Activated CD8-positive, alpha-beta memory T cell treated with anti-CD3 and anti-CD28 coated beads for 48 hours (primary cell): ENCODE measurements around the gene CFB.

Source experiments
- DNase-seq, 3 experiments: peaks; one replicate each; pipeline ENCODE4 v3.0.0-alpha.2; 2020; ENCODE audit warnings: low read depth in 2 of 3, low spot score in 2 of 3

Gene CFB

GRCh38 chr6:31948306-31948705 is 2.4 kb downstream of the CFB start:
- DNase-seq = no peak

DNA sequence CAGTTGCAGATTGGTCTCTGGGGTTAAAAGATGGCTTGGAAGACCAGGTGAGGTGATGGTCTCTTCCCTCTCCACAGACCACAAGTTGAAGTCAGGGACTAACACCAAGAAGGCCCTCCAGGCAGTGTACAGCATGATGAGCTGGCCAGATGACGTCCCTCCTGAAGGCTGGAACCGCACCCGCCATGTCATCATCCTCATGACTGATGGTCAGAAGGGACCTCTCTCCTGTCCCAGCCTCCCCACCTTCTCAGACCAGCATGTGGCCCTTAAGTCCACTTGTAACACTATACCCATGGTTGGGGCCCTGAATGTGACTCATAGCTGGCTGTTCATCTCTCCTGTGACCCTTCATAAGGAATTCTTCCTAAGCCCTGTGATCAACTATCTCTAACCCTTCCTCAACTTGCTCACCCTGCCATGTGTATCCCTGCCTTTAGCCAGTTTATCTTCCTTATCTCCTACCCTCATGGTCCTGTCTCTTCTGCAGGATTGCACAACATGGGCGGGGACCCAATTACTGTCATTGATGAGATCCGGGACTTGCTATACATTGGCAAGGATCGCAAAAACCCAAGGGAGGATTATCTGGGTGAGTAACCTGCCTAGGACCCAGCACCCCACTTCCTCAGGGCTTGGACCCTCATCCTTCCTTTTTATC is 3.0 kb downstream of the CFB start:
- no peak for DNase-seq

DNA sequence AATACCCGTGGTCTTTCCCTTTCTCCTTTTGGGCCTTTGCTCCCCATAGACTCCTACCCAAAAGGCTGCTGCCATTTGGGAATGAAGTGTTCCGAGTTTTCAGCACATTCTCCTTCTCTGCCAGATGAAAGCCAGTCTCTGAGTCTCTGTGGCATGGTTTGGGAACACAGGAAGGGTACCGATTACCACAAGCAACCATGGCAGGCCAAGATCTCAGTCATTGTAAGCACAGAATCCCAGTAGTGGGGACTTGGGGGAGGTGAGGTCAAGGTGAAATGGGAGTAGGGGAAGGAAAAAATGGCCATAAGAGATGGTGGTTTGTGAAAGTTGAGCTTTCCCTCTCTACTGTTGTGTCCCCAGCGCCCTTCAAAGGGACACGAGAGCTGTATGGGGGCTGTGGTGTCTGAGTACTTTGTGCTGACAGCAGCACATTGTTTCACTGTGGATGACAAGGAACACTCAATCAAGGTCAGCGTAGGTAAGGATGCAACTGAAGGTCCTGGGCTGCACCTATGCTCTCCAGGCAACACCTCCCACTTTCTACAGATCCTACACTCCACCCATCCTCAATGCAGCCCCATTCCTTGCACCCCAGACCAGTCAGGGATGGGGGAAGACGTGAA is 4.1 kb downstream of the CFB start:
- DNase-seq = no peak

GRCh38 chr6:31952140-31952805 is 6.4 kb downstream of the CFB start:
- no peak for DNase-seq

- DNase-seq = no peak
Observed at GRCh38 chr6:31952890-31953289, 7.0 kb downstream of the CFB start.

- no peak for DNase-seq
Observed at GRCh38 chr6:31954511-31954910, 8.6 kb downstream of the CFB start.

- DNase-seq = no peak
Observed at GRCh38 chr6:31956796-31957195, 10.9 kb downstream of the CFB start.

- DNase-seq = no peak
Observed at GRCh38 chr6:31958412-31958740, 12.5 kb downstream of the CFB start.

DNA sequence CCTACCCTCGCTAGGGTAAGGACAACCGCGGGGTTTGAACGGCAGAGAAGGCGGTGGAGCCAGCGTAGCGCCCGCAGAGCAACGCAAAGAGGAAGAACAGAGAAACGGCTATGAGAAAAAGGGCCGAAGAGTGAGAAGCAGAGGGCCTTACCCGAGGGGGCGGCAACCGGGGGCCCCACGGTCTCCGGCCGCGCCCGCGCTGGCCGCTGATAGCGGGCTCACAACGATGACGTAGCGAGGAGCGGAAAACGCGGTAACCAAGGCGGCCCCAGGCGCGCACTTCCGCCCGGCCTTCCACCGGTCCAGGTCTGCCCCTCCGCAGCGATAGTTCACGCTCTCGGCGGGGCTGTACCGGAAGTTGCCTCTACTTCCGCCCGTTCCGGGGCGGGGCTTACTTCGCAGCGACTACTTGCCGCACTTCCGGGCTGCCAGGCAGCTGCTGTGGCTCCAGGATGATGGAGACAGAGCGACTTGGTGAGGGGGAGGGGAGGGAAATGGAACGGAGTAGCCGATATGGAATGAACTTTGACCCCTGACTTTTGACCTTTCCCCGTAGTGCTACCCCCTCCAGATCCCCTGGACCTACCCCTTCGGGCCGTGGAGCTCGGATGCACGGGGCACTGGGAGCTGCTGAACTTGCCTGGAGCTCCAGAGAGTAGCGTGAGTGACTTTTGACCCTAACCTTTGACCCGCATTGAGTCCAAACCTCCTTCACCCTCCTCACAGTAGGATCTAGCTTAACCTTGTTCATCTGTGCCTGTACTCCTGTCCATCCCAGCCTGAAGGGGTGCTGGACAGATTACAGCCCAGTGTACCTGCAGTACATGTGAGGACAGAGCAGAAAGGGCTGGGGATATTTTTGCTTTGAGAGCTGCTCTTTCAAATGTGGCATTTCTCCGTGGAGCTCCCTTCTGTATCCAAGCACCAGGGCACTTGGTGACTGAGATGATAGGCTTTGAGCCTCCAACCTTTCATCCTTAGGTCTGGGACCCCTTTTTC is 13.1 kb downstream of the CFB start, which contains the start of the genes NELFE and SKIC2:
NELFE (minus strand) TSS at position 231 of the 999 bp plus-strand sequence. CDS start 525 bp downstream, outside the sequence.
SKIC2 (plus strand) TSS at position 435 of the 999 bp plus-strand sequence; CDS start at position 453, 18 bp downstream.
- DNase-seq = peak; percentile 88 to 98 (median 97)

GRCh38 chr6:31961616-31962015 is 15.7 kb downstream of the CFB start:
- no peak for DNase-seq

DNA sequence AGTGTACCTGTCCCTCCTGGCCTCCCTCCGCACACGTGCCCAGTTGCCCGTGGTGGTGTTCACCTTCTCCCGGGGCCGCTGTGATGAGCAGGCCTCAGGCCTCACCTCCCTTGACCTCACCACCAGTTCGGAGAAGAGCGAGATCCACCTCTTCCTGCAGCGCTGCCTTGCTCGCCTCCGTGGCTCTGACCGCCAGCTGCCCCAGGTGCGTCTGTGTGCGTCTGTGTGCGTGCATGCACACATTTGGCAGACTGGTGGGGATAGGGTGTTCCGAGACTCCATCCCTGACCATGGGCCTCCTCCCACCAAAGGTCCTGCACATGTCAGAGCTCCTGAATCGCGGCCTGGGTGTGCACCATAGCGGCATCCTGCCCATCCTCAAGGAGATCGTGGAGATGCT is 18.0 kb downstream of the CFB start:
- DNase-seq = no peak

GRCh38 chr6:31965700-31966099 is 19.8 kb downstream of the CFB start:
- DNase-seq = no peak

DNA sequence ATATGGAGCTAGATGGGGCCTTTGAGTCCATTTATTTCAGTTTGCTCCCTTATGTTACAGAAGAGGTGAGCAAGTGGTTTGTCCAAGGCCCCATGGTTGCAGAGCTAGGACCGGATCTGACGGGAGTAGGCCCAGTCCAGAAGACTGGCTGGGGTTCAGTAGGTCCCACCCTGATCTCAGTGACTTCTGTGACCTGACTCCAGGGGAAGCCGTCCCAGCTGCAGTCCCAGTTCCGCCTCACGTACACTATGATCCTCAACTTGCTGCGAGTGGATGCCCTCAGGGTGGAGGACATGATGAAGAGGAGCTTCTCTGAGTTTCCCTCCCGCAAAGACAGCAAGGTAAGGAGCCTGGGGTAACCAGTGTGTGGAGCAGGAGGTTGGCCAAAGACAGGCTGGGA is 20.6 kb downstream of the CFB start:
- no peak for DNase-seq

GRCh38 chr6:31966997-31967925 is 21.4 kb downstream of the CFB start:
- no peak for DNase-seq

DNA sequence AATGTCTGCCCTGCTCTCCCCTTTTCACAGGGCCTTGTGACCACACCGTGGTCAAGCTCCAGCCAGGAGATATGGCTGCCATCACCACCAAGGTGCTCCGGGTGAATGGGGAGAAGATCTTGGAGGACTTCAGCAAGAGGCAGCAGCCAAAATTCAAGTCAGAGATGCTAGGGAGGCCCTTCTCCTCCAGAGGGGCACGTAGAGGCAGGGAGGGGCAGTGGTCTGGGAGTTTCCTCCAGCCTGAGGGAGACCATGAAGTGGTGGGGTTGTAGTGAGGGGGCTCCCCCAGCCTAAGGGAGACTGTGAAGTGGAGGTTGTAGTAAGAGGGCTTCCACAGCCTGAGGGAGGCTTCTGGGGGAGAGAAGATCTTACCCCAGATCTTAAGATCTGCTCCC is 22.0 kb downstream of the CFB start:
- no peak for DNase-seq

- no peak for DNase-seq
Observed at GRCh38 chr6:31968326-31968725, 22.4 kb downstream of the CFB start.

- no peak for DNase-seq
Observed at GRCh38 chr6:31968791-31969711, 23.2 kb downstream of the CFB start.

GRCh38 chr6:31969712-31970603 is 24.1 kb downstream of the CFB start:
- DNase-seq = no peak
